ENCODE data around the gene PI3.

The PI3 gene

DNA sequence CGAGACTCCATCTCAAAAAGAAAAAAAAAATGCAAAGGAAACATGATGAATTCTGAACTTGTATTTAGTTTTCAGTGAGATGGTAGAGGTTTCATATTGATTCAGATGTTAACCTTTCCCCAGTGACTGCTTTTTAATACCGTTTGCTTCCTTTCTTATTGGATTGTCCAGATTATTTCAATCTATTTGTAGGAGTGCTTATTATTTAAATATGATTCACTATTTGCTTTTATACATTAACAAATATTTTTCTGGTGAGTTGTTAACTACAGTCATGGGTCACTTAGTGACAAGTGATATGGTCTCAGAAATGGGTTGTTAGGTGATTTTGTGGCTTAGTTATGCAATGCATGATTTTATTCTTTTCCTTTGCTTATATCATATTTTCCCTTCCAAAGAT is 8.4 kb downstream of the PI3 start:
- DNase-seq (ENCODE audit: low read depth in 2 of 2, low spot score in 1 of 2), result no peak

DNA sequence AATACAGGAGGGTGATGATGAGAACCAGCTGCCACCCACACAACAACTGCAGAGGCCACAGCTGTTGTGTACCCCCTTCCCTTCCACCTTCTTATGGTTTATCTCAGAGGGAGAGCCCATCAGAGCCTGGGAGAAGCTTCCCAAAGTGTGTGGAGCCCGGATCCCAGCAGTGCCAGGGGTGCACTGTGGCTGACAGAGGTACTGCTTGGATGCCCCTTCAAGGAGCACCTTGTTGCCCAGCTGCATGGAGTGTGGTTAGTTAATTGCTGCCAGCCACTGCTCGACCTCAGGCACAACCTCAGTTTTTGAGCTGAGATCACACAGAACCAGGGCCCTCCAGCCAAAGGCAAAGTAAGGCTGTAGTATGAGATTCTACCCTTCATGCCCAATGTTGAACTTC is 13.0 kb downstream of the PI3 start:
- DNase-seq (ENCODE audit: low read depth in 2 of 2, low spot score in 1 of 2), result no peak

DNA sequence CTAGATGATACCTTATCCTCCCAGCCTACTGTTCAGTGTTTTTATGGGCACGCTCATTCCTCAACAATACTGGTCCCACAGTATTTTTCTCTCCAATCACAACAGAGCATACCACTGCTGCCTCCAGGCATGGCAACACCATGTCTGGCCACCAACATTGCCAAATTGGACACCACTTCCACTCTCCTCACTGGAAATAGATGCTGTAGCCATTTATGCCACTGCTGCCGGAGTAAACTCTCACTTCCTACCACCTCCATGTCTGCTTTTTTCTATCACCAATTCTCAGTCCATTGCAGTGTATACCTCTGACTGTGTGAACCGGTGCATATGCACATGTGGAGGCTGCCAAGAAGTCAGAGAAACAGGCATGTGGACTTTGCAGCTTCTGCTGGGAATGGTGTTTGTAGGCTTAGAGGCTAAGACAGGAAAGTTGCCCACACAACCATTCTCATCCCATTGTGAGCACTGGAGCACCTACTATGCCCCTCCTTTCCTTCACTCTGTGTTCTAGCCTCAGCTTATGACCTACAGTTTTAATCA is 14.4 kb downstream of the PI3 start:
- no peak for DNase-seq (ENCODE audit: low read depth in 2 of 2, low spot score in 1 of 2)

DNA sequence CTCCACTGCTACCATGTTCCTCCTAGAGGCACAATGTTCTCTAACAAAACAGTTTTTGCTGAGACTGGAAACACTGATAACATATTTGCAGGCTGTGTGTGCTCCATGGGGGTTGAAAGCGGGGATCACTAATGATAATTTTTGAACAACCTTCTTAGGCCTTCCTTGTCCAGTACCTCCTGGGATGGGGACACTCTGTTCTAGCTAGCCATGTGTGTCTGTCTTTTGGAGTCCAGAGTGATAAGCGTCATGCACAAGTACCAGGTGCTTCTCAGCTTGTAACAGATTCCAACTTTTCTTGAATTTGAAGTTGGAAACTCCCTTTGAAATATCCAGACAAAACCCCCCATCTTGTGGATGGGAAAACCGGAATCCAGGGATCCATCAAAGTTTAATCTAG is 15.2 kb downstream of the PI3 start:
- no peak for DNase-seq (ENCODE audit: low read depth in 2 of 2, low spot score in 1 of 2)

DNA sequence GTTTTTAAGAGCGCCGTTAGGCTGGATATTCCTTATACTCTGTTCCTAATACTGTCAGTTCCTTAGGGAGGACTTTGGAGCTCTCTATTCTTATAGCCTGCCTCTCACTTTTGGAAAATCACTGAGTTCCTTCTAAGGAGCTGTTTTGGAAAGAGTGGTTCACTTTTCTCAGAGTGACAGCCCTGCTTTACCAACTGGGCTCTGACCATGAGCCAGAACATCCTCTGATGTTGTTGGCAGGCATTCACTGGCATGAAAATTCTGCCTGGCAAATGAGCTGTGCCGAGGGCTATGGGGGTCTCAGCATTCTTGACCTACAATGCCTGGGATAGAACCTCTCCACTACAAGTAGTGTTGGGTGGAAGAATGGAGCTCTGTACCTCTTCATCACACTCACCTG is 17.2 kb downstream of the PI3 start:
- no peak for DNase-seq (ENCODE audit: low read depth in 2 of 2, low spot score in 1 of 2)

DNA sequence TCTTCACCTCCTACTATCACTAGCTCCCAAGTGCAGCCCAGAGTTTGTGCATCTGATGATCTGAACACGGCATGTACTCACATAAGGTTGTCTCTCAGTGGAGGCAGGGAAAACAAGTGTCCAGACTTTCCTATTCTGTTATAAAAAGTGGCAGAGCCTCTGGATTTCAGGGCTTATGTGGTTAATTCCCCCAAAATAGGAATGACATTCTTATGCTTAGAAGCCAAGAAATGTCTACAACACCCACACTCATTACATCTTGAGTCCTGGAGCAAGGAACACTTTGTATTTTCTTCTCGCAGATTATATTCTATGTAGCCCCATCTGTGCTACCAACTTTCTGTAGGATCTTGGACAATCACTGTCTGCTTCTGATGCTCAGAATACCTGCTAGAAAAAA is 18.6 kb downstream of the PI3 start:
- no peak for DNase-seq (ENCODE audit: low read depth in 2 of 2, low spot score in 1 of 2)

DNA sequence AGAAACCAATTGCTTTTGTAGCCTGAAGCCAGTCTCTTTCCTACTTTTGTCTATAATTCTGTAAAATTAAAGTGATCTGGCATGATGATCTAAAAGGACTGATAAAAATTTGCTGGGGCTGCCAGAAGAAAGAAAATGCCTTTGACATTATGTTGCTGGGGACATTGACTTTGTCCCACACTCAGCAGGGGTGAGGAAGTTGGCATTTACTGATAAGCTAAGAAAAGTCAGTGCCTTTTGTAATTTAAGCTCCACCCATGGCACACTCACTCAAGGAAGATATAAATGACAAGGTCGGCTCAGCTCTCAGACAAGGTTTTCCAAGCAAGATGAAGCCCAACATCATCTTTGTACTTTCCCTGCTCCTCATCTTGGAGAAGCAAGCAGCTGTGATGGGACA is 32.0 kb downstream of the PI3 start, which contains the start of gene SEMG1:
Gene SEMG1 (plus strand): TSS at position 309 of the 400 bp plus-strand sequence. CDS start 21 bp downstream, at position 330.
- no peak for DNase-seq (ENCODE audit: low read depth in 2 of 2, low spot score in 1 of 2)

DNA sequence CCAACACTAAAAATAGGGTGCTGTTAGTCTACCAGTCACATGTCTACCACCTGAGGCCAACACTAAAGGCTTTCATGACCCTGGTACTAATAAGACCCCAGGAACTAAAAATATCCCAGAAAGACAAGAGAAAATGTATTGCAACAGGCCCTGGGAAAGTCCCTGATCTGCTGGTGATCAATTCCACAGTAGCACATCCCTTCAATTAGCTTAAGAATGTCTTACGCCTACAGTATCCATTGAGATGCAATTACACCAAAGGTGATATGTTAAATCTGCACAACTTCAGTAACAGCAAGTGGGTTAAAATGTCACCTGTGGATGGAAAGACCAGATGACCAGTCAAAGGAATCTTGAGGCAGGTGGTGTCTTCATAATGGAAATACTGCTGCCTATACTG is 35.2 kb downstream of the PI3 start:
- DNase-seq (ENCODE audit: low read depth in 2 of 2, low spot score in 1 of 2), result no peak

DNA sequence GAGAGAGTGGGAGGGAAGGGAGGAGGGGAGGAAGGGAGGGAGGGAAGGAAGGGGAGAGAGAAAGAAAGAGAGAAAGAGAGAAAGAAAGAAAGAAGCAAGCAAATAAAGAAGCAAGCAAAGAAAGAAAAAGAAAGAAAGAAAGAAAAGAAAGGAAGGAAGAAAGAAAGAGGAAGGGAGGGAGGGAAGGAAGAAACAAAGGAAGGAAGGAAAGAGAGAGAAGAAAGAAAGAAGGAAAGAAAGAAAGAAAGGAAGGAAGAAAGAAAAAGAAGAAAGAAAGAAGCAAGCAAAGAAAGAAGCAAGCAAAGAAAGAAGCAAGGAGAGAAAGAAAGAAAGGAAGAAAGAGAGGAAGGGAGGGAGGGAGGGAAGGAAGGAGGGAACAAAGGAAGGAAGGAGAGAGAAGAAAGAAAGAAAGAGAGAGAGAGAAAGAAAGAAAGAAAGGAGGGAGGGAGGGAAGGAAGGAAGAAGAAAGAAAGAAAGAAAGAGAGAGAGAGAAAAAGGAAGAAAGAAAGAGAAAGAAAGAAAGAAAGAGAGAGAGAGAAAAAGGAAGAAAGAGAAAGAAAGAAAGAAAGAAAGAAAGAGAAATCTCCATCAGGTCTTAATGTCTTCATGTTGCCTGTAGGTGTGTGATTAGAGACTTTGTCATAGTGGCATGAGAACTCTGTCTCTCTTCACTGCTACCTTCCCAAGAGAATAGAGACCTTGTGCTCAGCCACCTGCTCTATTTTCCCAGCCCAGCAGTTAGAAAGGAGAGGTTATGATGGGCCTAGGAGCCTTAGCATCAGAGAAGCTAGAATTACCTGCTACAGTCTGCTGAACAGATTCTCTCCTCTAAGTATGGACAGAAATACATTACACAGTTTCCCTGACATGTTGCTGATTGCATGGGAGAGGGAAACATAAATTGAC is 37.1 kb downstream of the PI3 start:
- DNase-seq (ENCODE audit: low read depth in 2 of 2, low spot score in 1 of 2), result no peak

DNA sequence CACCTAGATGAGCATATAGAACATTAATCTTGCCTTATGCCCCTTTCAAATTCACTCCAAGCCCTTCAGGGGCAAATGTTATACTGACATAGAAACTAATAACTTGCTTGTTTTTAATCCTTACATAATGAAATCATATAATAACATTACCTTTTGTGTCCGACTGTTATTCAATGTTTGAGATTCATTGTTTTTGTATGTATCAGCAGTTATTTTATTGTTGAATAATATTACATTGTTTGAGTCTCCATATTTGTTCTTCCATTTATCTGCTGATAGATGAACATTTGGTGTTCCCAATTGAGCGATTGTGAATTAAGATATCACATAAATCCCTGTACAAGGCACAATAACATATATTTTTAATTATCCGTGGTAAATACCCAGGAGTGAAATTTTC is 38.1 kb downstream of the PI3 start:
- DNase-seq (ENCODE audit: low read depth in 2 of 2, low spot score in 1 of 2), result no peak

DNA sequence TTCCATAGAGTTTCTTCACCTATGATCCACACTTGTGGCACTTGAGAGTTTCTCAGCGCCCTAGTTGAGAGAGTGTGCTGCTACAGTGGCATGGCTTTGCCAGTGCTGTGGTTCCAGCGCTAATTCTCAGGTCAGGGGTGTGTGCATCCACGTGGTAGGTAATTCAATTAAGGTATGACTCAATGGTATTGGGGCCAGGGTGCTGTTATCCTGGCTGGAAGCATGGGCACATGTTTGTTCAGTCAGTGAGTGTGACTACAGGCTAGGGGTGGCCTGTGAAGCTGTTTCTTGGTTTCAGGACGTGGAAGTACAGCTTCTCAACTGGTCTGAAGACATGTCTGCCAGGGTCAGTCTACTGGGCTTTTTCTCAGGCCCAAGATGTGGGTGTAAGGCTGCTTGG is 43.4 kb downstream of the PI3 start:
- DNase-seq (ENCODE audit: low read depth in 2 of 2, low spot score in 1 of 2), result no peak

DNA sequence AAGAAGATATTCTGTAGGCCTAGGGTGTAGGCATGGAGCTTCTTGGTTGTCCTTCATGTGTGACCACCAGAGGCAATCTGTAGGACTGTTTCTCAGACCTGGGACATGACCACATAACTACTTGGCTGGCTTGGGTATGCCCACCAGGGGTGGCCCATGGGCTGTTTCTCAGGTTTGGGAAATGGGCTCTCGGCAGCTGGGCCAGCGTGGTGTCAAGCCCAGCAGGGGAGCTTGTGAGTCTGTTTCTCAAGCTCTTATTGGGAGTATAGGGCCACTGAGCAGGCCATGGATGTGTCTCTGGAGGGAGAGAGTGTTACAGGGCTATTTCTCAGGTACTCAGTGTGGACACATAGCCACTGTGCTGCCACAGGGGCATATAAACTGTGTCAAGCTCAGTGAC is 43.9 kb downstream of the PI3 start:
- DNase-seq (ENCODE audit: low read depth in 2 of 2, low spot score in 1 of 2), result no peak

DNA sequence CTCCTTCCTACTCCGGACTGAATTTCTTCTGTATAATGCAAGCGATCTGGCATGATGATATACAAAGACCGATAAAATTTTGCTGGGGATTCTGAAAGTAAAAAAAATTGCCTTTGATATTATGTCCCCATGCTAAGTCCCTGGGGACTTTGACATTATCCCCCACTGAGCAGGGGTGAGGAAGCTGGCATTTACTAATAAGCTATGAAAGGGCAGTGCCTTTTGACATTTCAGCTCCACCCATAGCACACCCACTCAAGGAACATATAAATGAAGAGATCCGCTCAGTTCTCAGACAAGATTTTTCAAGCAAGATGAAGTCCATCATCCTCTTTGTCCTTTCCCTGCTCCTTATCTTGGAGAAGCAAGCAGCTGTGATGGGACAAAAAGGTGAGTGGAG is 46.4 kb downstream of the PI3 start, which contains the start of gene SEMG2:
Gene SEMG2 (plus strand): TSS at position 298 of the 400 bp plus-strand sequence. CDS start 17 bp downstream, at position 315.
- no peak for DNase-seq (ENCODE audit: low read depth in 2 of 2, low spot score in 1 of 2)

DNA sequence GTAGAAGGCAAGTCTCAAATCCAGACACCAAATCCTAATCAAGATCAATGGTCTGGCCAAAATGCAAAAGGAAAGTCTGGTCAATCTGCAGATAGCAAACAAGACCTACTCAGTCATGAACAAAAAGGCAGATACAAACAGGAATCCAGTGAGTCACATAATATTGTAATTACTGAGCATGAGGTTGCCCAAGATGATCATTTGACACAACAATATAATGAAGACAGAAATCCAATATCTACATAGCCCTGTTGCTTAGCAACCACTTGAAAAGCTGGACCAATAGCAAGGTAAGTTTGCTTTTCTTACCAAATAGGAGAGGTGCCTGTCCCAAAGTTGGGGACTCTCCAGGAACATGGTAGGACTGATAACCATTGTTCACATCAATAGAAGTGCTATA is 48.4 kb downstream of the PI3 start:
- no peak for DNase-seq (ENCODE audit: low read depth in 2 of 2, low spot score in 1 of 2)

All from stimulated activated CD8-positive, alpha-beta memory T cell treated with anti-CD3 and anti-CD28 coated beads, Interleukin-4, amount 100 ng/mL, for 1 hour (primary cell).